ENCODE results near the gene CANT1.

CANT1 gene

GRCh38 chr17:79047291-79047920 lies 37.8 kb upstream of the CANT1 start:
- TF ChIP-seq FOXP2 (optimal IDR thresholded peaks at IDR 0.05; ENCODE audit: borderline replicate concordance, extremely low read depth, extremely low read length, insufficient read depth), result no peak
- no peak for TF ChIP-seq TAF1 (IDR thresholded peaks at IDR 0.05; ENCODE audit: borderline replicate concordance, insufficient read depth, low read length)
- TF ChIP-seq POLR2AphosphoS5 (IDR thresholded peaks at IDR 0.05; ENCODE audit: low read depth, low read length), result no peak
- no peak for TF ChIP-seq SIN3A (IDR thresholded peaks at IDR 0.05; ENCODE audit: borderline replicate concordance, insufficient read depth, low read length)
- no peak for TF ChIP-seq REST (IDR thresholded peaks at IDR 0.05; ENCODE audit: insufficient read depth in 1 of 2, low read depth in 2 of 2, low read length in 2 of 2)

- TF ChIP-seq SIN3A (IDR thresholded peaks at IDR 0.05; ENCODE audit: borderline replicate concordance, insufficient read depth, low read length), result no peak
- no peak for TF ChIP-seq TAF1 (IDR thresholded peaks at IDR 0.05; ENCODE audit: borderline replicate concordance, insufficient read depth, low read length)
- no peak for TF ChIP-seq FOXP2 (optimal IDR thresholded peaks at IDR 0.05; ENCODE audit: borderline replicate concordance, extremely low read depth, extremely low read length, insufficient read depth)
- no peak for TF ChIP-seq POLR2AphosphoS5 (IDR thresholded peaks at IDR 0.05; ENCODE audit: low read depth, low read length)
- TF ChIP-seq REST (IDR thresholded peaks at IDR 0.05; ENCODE audit: insufficient read depth in 1 of 2, low read depth in 2 of 2, low read length in 2 of 2), result no peak
Observed at GRCh38 chr17:79046916-79047280, 37.3 kb upstream of the CANT1 start.

GRCh38 chr17:79046197-79046915 lies 36.8 kb upstream of the CANT1 start:
- no peak for TF ChIP-seq FOXP2 (optimal IDR thresholded peaks at IDR 0.05; ENCODE audit: borderline replicate concordance, extremely low read depth, extremely low read length, insufficient read depth)
- TF ChIP-seq REST (IDR thresholded peaks at IDR 0.05; ENCODE audit: insufficient read depth in 1 of 2, low read depth in 2 of 2, low read length in 2 of 2), result no peak
- no peak for TF ChIP-seq TAF1 (IDR thresholded peaks at IDR 0.05; ENCODE audit: borderline replicate concordance, insufficient read depth, low read length)
- TF ChIP-seq SIN3A (IDR thresholded peaks at IDR 0.05; ENCODE audit: borderline replicate concordance, insufficient read depth, low read length), result no peak
- TF ChIP-seq POLR2AphosphoS5 (IDR thresholded peaks at IDR 0.05; ENCODE audit: low read depth, low read length), result no peak

DNA sequence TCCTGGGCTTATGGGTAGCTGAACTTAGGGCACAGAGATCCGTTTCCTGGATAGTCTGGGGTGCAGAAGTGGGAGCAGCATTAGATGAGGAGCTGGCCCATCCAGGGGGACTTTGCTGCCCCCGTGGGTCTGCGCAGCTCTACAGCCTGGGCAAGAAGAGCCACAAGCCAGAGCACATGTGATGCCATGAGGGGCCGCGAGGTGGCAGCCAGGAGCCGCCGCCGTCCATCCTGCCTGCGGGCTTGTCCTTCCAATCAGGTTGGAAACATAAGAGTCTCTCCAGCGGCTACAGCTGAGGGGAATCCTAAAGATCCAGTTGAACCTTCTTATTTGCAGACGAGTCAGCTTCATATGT lies 36.3 kb upstream of the CANT1 start:
- no peak for TF ChIP-seq FOXP2 (optimal IDR thresholded peaks at IDR 0.05; ENCODE audit: borderline replicate concordance, extremely low read depth, extremely low read length, insufficient read depth)
- no peak for TF ChIP-seq REST (IDR thresholded peaks at IDR 0.05; ENCODE audit: insufficient read depth in 1 of 2, low read depth in 2 of 2, low read length in 2 of 2)
- no peak for TF ChIP-seq POLR2AphosphoS5 (IDR thresholded peaks at IDR 0.05; ENCODE audit: low read depth, low read length)
- no peak for TF ChIP-seq TAF1 (IDR thresholded peaks at IDR 0.05; ENCODE audit: borderline replicate concordance, insufficient read depth, low read length)
- TF ChIP-seq SIN3A (IDR thresholded peaks at IDR 0.05; ENCODE audit: borderline replicate concordance, insufficient read depth, low read length), result no peak
